GM19240 (cell line): ENCODE data around the gene EXT2.

ENCODE experiments used
- DNase-seq: peaks from one replicate; pipeline ENCODE4 v3.0.0; 2011; ENCODE audit warnings: low spot score; ENCODE audit not compliant: insufficient read length

EXT2 gene

DNA sequence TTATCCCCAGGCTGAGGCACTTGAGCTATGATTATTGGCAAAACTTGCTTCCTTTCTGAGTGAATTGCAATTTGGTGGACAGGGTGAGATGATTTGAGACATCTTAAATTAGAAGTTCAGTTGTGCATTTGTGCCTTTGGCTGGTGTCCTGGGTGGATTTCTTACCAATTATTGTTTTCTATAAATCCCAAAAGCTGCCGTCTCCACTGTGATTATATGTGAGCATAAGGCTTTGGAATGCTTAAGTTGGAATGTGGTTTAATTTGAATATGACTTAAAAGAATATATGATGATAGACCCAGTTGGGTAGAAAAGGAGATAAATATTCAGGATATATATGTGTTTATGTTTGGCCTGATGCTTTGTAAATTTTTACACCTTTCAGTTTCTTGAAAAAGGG is 70.0 kb downstream of the EXT2 start:
- DNase-seq: no peak

DNA sequence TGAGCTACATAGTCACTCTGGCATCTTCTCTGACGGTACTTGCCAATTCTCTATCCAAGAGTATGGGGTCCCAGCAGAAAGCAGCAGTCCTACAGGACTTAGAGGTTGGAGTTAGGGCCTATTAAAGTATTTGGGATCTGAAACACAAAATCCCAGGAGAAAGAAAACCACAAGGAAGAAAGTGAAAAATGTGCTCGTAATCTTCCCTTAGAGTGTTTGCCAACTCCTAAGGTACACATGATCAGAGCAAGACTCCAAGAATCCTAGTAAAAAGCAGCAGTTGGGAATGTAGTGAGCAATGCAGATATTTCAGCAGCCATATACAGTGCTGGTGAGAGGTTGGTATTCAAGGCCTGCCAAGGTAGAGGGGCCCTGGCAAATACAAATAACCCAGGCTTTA is 71.6 kb downstream of the EXT2 start:
- DNase-seq: no peak

DNA sequence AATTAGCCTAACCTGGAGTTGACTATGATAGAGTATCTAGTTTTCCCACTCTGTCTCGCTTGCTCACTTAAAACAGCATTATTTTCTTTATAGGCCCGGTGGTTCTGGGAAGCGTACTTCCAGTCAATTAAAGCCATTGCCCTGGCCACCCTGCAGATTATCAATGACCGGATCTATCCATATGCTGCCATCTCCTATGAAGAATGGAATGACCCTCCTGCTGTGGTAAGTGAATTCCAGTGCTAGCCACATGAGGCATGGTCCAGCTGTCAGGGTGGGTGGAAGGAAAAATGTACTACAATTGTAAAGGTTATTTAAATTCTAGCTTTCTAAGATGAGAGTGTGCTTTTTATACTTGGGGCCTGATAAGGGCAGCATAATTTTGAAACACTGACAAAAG is 76.0 kb downstream of the EXT2 start:
- DNase-seq: no peak

DNA sequence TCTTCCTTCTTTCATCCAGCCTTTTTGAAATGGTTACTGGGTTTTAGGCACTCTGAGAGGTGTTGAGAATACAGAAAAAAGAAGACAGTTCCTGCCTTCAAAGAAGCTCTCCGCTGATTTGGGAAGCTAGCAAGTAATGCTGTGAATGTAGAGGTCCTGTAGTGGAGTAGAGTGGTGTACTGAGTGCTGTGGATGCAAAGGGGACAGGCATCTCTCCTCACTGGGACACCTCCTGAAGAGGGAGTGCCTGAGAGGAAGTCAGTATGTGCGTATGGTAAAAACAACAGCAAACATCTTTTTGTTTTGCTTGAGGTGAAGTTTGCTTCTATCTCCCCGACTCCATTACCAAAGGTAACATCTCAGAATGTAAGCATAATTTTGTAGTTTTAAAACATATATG is 77.5 kb downstream of the EXT2 start:
- DNase-seq: no peak

DNA sequence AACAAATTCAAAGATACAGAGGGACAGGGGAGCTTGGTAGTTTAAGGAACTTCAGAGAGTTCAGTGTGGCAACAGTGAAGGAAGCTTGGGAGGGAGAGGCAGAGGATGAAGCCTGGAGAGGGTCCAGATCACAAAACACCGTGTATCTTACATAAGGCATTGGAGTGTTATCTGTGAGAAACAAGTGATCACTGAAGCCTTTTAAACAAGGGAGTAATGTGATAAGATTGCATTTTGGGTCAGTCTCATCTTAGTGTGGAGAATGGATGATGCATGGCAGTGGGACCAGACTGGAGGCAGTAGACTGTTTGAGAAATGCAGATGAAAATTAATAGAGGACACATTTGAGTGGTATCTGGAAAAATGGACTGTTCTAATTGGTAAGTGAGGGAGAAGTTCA is 79.4 kb downstream of the EXT2 start:
- no peak for DNase-seq

DNA sequence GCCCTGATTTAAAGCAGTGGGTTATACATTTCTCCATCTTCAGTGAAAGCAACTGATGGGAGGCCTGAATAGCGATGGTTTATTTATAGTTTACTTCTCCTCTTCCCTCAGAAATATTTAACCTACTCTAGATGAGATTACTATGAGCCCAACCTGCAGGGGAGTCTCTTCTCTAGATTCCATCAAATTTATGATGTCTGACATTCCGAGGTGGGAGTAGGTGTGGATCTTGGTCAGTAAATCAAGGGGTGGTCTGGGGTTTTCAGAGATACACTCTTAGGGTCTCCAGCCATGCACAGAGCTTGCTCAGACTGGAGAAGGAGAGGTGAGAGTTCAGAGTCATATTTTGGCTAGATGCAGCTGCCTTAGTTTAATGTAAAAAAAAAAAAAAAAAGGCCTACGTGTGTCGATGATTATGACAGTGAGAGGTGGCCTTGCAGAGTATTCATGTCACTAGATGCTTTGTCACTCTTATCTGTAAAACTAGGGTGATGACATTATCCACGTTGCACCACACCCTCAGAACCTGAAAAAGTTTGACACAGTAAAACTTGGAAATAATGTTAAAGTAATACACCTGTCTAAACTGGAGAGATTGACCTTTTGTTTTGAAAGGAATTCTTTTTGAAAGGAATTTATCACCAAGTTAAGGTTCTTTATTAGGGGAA is 81.2 kb downstream of the EXT2 start:
- DNase-seq: no peak

DNA sequence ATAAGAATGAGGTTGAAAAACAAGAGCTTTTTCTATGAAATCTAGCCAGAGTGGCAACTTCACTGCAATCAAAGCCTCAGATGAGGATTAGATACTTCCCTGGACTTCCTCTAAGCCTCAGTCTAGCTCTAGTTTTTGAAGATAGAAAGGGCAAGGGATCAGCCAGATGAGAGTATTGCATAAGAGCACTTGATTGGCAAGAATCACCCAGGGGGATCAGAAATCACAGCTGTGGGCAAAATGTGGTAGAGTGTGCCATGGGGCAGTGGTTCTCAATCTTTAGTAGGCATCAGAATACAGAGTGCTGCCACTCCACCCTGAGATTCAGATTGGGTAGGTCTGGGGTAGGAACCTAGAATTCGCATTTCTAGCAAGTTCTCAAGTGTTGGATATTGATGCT is 82.4 kb downstream of the EXT2 start:
- DNase-seq: no peak

DNA sequence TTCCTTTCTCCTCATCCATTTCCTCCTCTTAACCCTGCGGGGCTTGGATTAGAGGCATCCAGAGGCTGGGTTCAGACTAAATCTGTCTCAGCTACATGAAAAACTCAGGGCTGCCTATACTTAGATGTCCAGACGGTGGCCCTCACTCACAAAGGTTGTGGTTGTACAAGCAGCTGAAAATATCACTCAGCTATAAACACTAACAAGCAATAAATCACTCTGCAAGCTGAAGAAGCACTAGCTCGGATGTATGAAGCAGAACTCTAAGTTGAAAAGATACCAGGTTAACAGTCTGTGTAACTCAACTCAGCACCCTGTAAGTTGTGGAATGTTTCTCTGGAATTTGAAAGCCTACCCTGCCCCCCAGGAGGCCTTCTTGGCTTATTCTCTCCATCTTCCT is 82.9 kb downstream of the EXT2 start:
- DNase-seq: no peak

DNA sequence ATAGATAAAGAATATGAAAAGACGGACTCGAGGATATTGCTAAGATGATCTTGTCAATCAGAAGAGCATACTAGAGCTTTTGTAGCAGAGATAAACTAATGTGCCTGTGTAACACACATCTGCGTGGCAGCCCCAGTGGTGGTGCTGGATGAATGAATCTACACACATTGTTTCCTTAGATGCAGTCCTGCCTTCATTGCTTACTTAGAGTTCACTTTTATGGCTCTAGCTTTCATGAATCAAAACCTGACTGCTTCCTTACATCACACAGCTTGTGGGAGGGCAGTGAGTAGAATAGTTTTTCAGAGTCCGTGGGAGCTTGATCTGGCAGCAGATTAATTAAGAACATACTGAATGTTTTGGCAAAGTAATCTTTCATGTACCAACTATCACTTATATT is 83.7 kb downstream of the EXT2 start:
- no peak for DNase-seq

DNA sequence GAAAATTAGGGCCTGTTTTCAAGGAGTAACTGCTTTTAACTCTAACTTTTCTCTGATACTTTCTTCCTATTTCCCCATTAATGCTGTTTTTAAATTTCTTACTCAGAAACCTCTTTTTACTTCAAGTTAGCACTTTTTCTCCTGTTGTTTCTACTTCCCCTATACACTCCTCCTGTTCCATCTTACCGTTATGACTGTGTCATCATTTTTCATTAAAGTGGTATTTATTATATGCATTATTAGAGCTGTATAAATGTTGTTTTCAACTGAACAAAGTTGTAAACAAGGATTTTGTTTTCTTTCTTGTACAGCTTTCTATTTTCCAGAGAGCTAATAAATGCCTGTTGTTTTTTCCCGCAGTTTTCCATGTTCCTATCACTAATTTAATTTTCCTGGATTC is 84.6 kb downstream of the EXT2 start:
- no peak for DNase-seq

DNA sequence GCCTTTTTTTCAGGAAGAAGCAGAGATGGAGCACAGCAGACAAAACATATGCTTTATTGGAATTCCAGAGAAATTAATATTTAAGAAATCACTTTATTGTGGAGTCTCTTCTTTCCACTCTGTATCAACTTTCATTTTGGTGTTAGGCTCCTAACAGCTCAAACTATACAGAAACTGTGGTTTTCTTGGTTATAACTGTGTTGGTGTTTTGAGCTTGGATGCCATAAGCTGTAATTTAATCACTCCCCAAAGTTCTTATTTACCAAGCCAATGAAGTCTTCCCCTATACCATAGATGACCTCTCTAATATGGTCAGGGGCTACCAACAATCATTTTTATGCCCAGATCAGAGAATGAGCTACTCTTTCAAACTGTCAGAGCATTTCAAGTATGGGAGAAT is 90.0 kb downstream of the EXT2 start:
- no peak for DNase-seq

DNA sequence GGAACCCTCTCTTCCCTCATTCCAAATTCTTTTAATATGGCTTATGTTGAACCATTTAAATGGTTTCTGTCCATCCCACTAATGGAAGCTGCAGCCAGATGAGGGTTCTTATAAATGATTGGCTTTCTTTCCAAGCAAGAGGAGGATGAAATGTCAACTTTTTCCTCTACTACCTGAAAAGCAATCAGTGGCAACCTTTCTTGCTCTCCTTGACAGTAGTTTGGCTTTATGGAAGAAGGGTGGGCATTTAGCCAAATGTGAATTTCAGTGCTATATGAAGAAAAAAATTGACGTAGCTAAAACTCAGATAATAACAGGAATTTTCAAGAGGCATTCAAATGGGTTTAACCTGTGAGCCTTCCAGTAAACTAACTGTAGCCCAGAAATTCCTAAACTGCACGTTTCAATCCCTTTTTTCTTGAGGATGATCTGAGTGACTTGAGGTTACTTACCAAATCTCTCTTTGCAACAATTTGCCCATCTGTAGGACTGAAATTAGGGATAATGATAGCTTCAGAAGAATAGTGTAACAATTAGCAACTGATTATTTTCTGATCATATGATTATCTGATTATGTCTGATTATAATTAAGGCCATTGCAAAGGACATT is 90.9 kb downstream of the EXT2 start:
- no peak for DNase-seq

DNA sequence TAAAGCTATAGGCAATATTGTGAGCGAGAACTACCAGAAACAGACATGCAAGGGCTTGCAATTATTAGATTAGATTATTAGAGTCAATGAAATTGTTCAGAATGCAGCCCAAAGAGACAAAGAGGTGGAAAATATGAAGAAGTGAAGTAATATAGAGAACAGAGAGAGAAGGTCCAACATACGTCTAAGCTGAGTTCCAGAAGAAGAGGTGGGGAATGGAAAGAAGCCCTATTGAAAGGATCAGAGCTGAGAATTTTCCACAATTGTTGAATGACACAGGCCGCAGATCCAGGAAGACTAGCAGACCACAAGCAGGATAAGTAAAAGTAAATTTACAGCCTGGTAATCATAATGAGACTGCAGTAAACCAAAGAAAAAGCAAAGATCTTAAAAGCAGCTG is 93.2 kb downstream of the EXT2 start:
- no peak for DNase-seq

DNA sequence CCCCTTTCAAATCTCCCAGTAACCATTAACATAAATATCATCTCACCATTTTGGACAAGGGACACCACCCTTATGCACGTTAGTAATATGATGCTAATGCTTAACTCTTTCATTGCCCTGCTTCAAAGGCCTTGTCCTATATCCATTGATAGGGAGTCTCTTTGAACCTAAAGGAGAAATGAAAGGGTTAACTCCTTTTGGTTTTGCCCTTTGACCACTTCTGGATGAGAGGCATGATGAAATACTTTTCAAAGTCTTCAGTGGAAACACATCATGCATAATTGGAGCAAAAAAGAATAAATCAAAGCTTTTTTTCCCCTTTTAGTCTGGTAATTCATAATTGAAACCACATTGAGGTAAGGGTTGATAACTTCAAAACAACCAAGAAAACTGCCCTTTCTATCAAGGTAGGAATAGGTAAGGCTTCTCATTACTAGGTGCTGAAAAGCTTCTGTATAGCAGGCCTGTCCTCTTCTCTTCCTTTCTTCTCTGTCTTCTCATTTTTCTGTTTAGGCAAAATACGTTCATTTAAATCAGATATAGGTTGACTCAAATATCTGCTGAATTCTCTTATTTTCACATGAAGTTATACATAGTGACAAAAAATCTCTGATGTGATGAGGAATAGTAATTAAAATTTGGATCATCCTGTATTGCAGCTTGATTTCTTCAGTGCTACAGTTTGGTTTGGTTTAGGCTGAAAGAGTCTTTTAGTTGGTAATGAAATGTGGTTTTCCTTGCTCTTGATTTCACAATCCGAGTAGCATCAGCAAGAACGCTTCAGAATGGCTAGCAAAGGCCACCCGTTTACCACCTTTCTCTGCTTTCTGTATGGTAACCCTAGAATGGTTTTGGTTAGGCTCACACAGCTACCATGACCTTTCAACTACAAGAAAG is 94.8 kb downstream of the EXT2 start:
- no peak for DNase-seq

DNA sequence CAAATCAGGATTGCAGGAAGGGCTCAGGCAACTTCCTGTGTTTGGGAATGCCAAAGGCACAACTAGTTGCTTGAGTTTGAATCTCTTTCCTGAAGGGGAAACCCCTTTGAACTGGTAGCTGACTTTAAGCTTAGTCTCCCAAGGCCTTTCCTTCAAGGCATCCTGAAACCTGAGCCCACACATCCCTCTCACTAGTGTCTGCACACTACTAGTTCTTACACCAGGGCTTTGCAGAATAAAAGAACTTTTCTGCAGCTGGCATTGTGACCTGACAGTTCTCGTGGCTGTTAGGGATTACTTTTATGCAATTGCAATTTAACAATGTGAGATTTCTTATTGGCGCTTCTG is 95.4 kb downstream of the EXT2 start:
- DNase-seq: no peak

DNA sequence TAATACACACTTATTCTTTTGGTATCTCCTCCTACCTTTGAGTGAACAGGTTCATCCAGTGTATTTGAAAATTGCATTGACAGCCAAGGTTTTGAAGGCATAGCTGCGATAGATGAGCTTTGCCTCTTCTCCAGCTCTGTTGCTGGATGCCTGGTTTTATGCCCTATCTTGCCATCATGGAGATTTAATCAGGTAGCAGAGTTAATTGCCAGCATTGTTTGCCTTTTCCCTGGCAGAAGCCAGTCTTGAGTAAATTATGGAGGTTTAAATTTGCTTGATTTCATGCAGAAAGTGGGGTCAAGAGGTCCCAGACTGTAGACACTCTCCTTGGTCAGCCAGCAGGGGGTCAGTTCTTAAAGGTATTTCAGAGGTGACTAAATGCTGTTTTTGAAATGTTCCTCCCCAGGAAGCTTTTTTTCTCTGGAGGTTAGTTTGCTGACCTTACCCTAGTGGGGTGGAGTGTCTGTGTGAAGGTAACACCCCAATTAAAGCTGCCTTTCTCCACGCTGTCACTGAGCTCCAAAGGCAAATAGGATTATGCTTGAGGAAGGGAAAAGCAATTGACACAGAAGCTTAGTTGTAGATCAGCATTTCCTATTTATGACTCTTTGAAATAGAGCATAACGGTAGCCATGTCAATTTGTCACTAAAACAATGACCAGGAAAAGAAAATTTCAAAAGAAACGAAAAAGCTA is 96.0 kb downstream of the EXT2 start:
- DNase-seq: no peak

DNA sequence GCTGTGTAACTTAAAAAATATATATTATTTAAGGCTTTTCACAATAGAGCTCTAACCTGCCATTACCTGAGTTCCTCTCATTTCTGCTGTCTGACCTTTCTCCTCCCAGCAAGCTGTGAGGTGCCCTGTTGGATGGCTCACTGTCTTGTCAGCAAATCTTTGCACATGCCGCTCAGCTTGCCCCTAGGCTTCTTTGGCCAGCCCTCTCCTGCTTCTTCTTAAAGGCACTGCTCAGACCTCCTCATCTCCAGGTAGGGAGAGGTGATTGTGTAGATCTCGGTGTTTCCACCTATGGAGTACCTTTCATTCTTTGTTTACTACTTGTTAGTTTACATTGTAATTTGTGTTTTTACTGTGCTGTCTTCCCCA is 96.5 kb downstream of the EXT2 start:
- DNase-seq: no peak

DNA sequence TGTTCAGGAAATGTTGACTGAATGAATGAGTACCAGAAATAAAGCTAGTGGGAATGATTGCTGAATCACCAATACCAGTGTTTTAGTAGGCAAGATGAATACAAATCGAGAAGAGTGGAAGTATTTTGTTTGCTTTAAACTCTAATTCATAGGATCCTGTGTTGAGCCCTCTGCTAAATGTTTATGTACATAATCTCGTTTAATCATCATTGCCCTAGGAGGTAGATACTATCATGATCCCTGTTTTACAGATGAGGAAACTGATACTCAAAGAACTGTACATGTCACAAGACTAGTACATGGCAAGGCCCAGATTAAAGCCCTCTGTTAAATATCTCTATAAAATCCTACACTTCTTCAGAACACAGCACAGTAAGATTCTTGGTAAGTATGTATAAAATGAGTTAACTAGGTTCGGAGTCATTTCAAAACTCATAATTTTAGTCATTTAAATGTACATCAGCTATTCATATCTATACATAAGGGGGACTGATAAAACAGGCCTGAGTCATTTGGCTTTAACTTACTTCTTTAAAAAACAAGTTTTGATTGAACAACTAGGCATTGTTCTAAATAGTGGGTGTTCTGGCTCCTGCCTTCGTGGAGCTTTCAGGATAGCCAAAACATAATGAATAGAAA is 97.1 kb downstream of the EXT2 start:
- DNase-seq: no peak

DNA sequence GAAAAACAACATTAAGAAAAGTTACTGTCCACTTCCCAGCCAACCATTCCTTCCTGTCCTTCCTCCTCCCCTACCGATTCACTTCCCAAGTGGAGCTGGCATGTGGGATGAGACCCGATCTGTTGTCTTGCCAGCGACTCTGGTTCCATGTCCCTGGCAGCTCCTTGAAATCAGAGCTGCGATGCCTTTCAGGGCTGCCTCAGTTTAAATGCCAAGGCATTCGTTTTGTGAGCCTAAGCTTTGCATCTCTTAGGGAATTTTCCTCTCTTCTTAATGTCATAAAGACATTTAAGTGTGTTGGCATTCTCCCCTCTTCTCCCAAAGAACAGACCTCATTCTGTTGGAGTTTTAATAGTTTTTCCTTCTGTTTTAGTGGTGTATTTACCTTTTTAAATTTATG is 98.4 kb downstream of the EXT2 start:
- DNase-seq: no peak

DNA sequence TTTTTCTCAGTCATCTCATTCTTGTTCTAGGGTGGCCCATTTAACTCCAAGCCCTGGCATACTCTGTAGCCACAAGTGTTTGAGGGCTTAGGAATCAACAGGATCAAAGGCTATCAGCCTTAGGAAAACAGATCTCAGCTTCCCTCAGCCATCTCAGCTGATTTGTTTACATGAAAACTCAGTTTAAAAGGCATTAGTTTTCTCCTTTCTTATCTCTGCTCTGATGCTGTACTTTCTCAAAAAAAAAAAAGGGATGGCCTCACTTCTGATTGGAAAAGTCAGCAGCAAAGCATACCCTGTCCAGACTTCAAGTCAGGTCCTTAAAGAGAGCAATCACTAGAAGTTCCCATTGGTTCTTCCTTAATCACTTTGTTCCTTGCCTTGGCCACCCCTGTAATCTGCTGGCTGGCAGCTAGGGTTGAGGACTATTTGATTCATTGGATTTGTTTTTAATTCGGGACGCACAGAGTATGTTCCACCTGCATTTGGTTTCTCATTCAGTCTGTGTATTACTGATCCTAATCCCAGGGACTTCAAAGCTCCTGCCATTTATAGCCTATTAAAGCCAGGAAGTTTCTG is 102.8 kb downstream of the EXT2 start:
- DNase-seq: no peak

DNA sequence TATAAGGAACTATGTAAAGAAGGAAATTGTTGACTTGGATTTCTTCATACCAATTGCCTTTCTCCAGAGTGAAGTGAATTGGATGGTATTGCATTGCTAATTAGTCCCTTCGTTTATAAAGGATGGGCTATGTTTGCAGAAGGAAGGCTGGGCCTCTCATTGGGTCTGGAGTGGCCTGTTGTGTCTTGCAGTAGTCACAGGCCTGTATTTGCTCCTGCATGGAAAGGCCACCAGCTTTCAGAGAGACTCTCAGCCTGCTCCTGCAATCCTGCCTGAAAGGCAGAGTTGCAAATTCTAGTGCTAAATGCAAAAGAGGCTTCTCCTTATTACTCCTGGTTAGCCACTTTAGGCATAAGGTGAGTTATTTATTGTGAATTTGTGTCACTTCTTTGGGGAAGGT is 103.8 kb downstream of the EXT2 start:
- DNase-seq: no peak
